Large intestine (tissue), 3 donors: ENCODE measurements around the gene ANKDD1A. TPM values are rescaled to one million over a fixed set of nuclear protein-coding genes. Genes with fewer than 3 reads are reported as not detected.

ENCODE experiments used
- DNase-seq, 2 donors: peaks; one replicate each; pipeline versions ENCODE4 v3.0.0 to v3.0.0-alpha.2; 2013
- H3K27ac ChIP-seq: one replicate; pipeline ENCODE4 v1.5.1; 2013; ENCODE audit warnings: low read length
- H3K27me3 ChIP-seq: 2 replicates; pipeline ENCODE4 v1.6.1; 2013; ENCODE audit warnings: low read length; ENCODE audit not compliant: control insufficient read depth, insufficient read depth
- H3K36me3 ChIP-seq: 2 replicates; pipeline ENCODE4 v1.6.1; 2013; ENCODE audit warnings: low read length; ENCODE audit not compliant: control insufficient read depth, insufficient read depth
- H3K4me1 ChIP-seq: one replicate; pipeline ENCODE4 v1.6.1; 2013; ENCODE audit warnings: low read length; ENCODE audit not compliant: control insufficient read depth, insufficient read depth
- H3K4me3 ChIP-seq: one replicate; pipeline ENCODE4 v1.5.1; 2013; ENCODE audit warnings: low read length
- H3K9me3 ChIP-seq: one replicate; pipeline ENCODE4 v1.6.1; 2013; ENCODE audit warnings: mild to moderate bottlenecking, low read depth, low read length, moderate library complexity; ENCODE audit not compliant: control insufficient read depth
- WGBS: methylation state at CpG from one replicate; pipeline ENCODE4 v1.1.5; 2013; ENCODE audit warnings: low lambda C conversion rate; ENCODE audit not compliant: insufficient coverage; 5-methylcytosine and 5-hydroxymethylcytosine counted together
- polyA plus RNA-seq: library from polyadenylated mRNA; unstranded; fragments of 120-200 nt; gene quantifications from one replicate; pipeline ENCODE4 v1.2.1, GENCODE V29; 2013

The ANKDD1A gene
- polyA plus RNA-seq, 1 donor = 5.6 TPM

DNA sequence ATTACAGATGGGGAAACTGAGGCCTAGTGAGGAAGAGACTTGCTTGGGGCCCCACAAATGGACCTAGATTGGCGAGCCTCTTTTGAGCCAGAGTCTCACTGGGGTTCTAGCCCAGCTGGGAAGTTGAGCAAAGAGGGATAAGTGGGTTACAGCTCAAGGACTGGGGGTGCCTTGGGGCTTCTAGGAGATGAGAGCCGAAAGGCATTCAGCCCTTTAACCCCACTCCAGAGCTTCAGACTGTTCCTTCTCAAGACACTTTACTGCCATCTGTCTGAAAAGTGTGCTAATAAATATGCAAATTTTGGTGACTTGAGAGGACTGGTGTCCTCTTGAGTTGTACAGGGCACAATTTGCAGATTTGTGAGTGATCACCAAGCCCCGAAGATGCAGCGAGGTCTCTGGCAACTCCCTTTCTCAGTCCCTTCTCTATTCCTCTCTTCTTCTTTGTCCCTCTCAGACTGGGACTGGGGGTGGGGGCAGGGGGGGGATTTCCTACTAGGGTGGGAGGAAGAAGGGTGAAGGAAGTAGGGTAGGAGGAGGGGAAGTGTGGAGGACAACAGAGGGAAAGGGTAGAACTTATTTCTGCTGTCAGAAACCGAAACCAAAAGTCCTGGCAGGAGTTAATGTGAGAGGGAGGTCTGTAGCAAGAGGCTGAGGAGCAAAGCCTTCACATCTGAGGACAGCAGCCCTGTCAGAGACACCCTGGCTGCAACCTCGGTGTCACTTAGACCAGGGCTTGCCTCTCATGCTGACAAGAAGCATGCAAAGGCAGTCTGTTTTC, 16.2 kb upstream of the ANKDD1A start:
- peaks cover 62% of the 10 kb centered on the region for H3K4me1 ChIP-seq
- no CpG with 5 or more reads among the region's 6 CpGs for WGBS
- DNase-seq = peak; percentile 70 to 85
- no peaks in the 10 kb centered on the region for H3K27me3 ChIP-seq
- H3K36me3 ChIP-seq = no peaks in the 10 kb centered on the region
- H3K27ac ChIP-seq = peak overlapping the region; percentile 97
- peaks cover 3% of the 10 kb centered on the region for H3K9me3 ChIP-seq
- peak overlapping the region; percentile 41 for H3K4me3 ChIP-seq

DNA sequence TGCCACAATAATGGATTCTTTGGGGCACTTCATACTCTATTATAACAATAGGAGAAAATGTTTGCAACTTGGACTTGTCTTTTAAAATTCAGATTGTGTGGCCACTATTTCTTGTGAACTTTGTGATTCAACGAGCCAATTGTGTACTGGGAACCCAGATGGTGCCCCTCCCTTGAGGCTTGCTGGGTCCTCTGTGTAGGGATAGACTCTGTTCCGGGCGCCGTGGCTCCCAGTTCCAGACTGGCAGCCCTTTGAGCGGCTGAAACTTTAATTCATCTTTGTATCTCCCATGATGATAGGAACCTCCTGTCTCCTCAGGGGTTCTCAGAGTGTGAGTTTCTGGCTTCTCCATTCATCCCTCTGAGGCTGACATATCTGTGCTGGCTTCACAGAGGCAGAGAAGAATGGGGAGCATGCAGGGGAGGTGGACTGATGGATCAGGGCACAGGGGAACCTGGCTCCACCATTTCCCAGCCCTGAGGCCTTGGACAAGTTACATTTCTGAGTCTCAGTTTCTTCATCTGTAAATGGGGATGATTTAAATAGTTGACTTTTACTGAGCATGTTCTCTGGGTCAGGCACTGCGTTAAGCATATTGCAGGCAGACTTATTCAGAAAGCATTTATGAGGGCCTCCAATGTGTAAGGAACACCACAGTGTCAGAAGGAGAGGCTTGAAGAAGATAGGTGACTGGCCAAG, 15.2 kb upstream of the ANKDD1A start:
- peak in 1 of 2 donors; percentile 21 for DNase-seq
- H3K36me3 ChIP-seq = no peaks in the 10 kb centered on the region
- no peak overlapping the region for H3K4me3 ChIP-seq
- H3K27ac ChIP-seq = peak overlapping the region; percentile 97
- no CpG with 5 or more reads among the region's 6 CpGs for WGBS
- H3K9me3 ChIP-seq = peaks cover 6% of the 10 kb centered on the region
- H3K27me3 ChIP-seq = no peaks in the 10 kb centered on the region
- H3K4me1 ChIP-seq = peaks cover 60% of the 10 kb centered on the region

DNA sequence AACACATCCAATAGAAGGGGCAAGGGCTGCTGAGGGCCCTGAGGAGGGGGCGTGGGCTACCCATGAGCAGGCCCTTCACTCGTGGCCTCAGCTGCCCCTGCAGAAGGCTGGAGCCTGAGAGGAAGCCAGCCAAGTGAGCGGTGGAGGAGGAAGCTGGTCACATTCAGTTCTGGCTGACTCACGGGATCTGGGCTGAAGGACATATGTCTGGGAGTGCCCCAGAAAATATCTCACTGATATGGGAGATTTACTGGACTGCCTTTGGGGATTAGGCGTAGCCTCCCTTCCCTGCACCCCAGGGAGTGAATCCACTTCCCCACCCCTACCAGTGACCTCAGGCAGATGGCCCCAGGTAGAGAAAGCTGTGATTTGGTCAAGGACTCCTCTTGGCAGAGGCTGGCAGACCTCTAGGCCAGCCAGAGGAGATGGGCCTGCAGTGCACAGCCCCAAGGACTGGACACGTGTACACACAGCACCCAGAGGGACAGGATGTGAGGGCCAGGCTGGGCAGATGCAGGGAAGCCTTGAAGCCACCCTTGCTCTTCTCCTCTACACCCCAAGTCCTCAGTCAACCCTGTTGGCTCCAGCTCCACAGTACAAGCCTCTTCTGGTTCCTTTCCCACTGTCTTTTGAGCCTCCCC, 14.2 kb upstream of the ANKDD1A start:
- H3K9me3 ChIP-seq = peaks cover 6% of the 10 kb centered on the region
- DNase-seq = peak in 1 of 2 donors; percentile 60
- peak overlapping the region; percentile 47 for H3K27ac ChIP-seq
- H3K4me1 ChIP-seq = peaks cover 51% of the 10 kb centered on the region
- H3K36me3 ChIP-seq = no peaks in the 10 kb centered on the region
- H3K27me3 ChIP-seq = no peaks in the 10 kb centered on the region
- H3K4me3 ChIP-seq = no peak overlapping the region
- WGBS = no CpG with 5 or more reads among the region's 6 CpGs

DNA sequence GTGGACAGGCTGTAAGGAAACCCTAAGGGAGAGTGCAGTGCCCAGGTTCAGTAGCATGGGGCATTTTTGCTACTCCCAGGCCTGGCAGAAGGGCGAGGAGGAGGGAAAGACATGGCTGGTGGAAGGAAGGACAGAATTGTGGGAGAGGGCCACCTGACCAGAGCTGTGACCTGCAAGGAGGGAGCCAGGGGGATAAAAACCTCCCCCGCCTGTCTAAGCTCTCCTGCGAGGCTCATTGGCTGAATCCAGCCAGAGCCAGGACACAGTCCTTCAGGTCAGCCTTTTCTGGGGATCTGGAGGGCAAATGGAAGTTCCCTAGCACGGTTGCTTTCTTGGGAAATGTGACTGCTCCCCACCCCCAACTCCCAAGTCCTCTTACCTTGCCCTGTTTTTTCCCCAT, 13.3 kb upstream of the ANKDD1A start:
- H3K9me3 ChIP-seq = peaks cover 3% of the 10 kb centered on the region
- DNase-seq = no peak
- H3K36me3 ChIP-seq = no peaks in the 10 kb centered on the region
- peaks cover 41% of the 10 kb centered on the region for H3K4me1 ChIP-seq
- H3K27ac ChIP-seq = no peak overlapping the region
- no peaks in the 10 kb centered on the region for H3K27me3 ChIP-seq
- WGBS = 100% methylated on average over 1 of the region's 4 CpGs
- no peak overlapping the region for H3K4me3 ChIP-seq

DNA sequence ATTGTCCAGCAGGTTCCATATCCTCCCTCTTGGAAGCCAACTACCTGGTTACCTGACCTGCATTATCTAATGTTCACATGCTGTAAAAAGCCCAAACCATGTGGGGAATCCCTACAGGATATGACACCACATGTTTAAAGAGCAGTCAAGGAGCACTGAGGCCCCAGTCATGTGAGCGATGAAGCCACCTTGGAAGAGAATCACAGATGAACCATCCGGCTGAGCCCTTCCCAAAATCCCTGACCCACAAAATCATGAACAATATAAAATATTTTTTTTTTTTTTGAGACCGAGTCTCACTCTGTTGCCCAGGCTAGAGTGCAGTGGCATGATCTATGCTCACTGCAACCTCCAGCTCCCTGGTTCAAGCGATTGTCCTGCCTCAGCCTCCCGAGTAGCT, 10.6 kb upstream of the ANKDD1A start:
- peaks cover 3% of the 10 kb centered on the region for H3K9me3 ChIP-seq
- peaks cover 16% of the 10 kb centered on the region for H3K4me1 ChIP-seq
- no peak overlapping the region for H3K27ac ChIP-seq
- no peak overlapping the region for H3K4me3 ChIP-seq
- no peaks in the 10 kb centered on the region for H3K27me3 ChIP-seq
- H3K36me3 ChIP-seq = no peaks in the 10 kb centered on the region
- WGBS = no CpG with 5 or more reads among the region's 5 CpGs
- no peak for DNase-seq

DNA sequence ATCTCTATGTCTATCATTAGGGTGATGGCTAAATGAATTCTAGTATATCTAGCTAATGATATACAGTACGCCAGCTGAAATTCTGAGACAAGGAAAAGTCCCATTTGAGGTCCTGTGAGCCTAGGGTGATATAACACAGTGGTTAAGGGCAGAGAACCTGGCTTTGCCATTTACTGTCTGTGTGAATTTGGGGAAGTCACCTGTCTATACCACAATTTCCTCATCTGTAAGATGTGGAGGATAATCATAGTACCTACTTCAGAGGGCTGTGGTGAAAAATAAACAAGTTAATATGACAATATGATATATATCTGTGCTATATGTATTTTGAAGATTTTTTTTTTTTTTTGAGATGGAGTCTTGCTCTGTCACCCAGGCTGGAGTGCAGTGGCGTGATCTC, 9.8 kb upstream of the ANKDD1A start:
- no peaks in the 10 kb centered on the region for H3K36me3 ChIP-seq
- H3K9me3 ChIP-seq = peaks cover 3% of the 10 kb centered on the region
- no peak overlapping the region for H3K27ac ChIP-seq
- DNase-seq = no peak
- H3K4me1 ChIP-seq = peaks cover 8% of the 10 kb centered on the region
- no peak overlapping the region for H3K4me3 ChIP-seq
- WGBS = no CpG with 5 or more reads among the region's 2 CpGs
- no peaks in the 10 kb centered on the region for H3K27me3 ChIP-seq

DNA sequence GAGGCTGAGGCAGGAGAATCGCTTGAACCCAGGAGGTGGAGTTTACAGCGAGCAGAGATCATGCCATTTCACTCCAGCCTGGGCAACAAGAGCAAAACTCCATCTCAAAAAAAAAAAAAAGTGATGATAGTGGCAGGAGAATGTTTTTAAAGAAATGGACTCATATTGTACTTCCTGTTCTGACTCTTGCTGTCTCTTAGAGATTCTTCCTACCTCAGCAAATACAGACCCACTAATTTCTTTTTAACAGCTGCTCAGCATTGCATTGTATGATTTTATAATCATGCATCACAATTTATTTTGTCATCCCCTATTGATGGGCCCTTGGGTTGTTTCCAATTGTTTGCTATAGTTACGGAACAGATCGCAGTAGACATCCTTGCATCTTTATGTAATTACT, 8.8 kb upstream of the ANKDD1A start:
- no peak for DNase-seq
- H3K27ac ChIP-seq = no peak overlapping the region

DNA sequence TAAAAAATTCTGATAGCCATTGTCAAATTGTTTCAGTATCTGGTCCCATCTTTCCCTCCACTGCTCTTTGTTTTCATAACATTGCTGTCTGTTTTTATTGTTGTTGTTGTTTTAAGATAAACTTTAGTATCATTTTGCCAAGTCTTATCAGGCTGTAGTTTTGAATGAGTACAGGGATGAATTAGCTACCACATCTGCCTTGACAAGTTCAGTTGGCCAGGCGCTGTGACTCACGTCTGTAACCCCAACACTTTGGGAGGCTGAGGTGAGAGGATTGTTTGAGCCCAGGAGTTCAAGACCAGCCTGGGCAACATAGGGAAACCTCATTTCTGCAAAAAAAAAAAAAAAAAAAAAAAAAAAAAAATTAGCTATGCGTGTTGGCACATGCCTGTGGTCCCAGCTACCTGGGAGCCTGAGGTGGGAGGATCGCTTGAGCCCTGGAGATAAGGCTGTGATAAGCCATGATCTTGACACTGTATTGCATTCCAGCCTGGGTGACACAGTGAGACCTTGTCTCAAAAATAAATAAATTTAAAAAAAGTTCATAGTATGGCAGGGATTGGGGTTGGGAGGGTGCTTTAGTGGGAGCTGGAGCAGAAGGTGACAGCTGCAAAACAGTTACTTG, 8.3 kb upstream of the ANKDD1A start:
- no peaks in the 10 kb centered on the region for H3K4me1 ChIP-seq
- no CpG with 5 or more reads among the region's 4 CpGs for WGBS
- no peak overlapping the region for H3K4me3 ChIP-seq
- peaks cover 3% of the 10 kb centered on the region for H3K9me3 ChIP-seq
- H3K36me3 ChIP-seq = no peaks in the 10 kb centered on the region
- DNase-seq = no peak
- no peaks in the 10 kb centered on the region for H3K27me3 ChIP-seq
- no peak overlapping the region for H3K27ac ChIP-seq

More for the DNA sequence above, 8.8 kb upstream of the ANKDD1A start:
- Histone ChIP-seq H3K36me3 (no peaks in the 10 kb centered on the region), H3K4me3 (no peak overlapping the region), H3K4me1 (peaks cover under 1% of the 10 kb centered on the region), H3K9me3 (peaks cover 3% of the 10 kb centered on the region), H3K27me3 (no peaks in the 10 kb centered on the region)
- no CpG with 5 or more reads among the region's 4 CpGs for WGBS

DNA sequence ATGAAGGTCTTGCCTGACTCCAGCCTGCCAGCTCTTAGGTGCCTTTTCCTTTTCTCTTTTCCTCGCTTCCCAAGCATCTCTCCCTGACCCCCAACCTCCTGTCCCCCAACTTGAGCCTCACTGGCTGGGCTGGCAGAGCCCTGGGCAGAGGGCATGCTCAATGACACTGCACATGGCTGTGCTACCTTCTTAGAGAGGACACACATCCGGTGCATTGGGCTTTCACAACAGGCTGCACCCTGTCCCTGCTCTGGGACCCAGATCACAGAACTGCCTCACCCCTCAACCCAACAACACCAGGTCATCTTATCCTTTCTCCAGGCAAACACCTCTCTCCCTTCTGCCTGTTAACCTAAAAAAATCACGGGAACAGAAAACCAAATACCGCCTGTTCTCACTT, 7.5 kb upstream of the ANKDD1A start:
- DNase-seq = no peak
- H3K27me3 ChIP-seq = no peaks in the 10 kb centered on the region
- no peak overlapping the region for H3K4me3 ChIP-seq
- no CpG with 5 or more reads among the region's 4 CpGs for WGBS
- no peaks in the 10 kb centered on the region for H3K36me3 ChIP-seq
- no peaks in the 10 kb centered on the region for H3K4me1 ChIP-seq
- peaks cover 3% of the 10 kb centered on the region for H3K9me3 ChIP-seq
- no peak overlapping the region for H3K27ac ChIP-seq

DNA sequence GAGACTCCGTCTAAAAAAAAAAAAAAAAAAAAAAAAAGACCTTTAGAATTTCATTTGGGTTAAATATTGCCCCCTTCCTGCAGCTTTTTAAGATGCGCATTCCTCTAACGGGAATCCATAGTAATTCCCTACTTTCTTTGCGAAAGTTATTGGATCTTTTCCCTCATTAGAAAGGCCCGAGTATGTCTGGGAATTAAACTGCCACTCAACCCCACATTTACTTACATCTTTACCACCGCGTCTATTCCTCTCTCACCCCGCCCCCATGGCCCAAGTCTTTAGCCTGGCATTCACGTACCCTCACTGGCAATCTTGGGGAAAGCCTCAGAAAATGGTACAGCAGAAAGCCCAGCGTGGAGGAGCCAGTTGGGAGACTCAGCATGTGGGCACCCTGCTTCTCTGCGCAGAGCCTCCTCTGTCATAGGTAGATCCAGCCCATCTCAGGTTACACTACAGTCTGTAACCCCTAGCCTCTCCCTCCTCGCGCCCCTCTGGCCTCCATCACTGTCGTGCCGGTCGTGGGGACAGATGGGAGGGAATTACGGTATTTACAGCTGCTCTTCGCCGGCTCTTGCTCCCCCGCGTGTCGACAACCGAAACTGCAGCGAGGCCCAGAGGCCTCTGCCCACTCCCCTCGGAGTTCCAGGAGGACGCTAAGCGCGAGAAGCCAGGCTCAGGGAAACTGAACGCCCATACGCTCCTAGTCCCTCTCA, 6.4 kb upstream of the ANKDD1A start:
- DNase-seq = peak; percentile 69 to 73
- Histone ChIP-seq H3K27me3 (no peaks in the 10 kb centered on the region), H3K36me3 (no peaks in the 10 kb centered on the region), H3K27ac (no peak overlapping the region), H3K4me3 (peak overlapping the region; percentile 22), H3K9me3 (peaks cover 3% of the 10 kb centered on the region), H3K4me1 (no peaks in the 10 kb centered on the region)
- WGBS = no CpG with 5 or more reads among the region's 30 CpGs
